ENCODE data around the gene IKZF3.
"Not testable (repeated sequence)": the region's sequence is repeated elsewhere in the genome, so short reads cannot be mapped to it uniquely, and the experiment has no call there.

The IKZF3 gene

GRCh38 chr17:39855911-39856649 lies 8.0 kb downstream of the IKZF3 start:
- DNase-seq = not testable (repeated sequence)

DNA sequence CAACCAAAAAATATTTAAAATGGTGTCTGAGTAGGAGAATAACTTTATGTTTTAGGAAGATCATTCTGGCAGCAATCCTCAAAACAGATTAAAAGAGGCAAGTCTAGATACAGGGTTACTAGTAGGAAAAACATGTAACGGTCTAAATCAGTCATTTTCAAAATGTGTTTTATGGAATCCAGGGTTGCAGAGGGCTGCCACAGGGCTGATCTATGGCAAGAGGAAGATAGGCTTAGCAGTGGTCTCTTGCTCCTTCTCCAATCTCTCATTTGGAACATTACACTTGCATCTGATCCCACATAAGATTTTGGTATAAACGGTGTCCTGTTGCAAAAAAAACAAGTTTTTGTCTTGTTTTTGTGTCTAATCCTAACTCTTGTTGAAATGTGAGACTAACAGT lies 9.2 kb downstream of the IKZF3 start:
- DNase-seq = no peak

DNA sequence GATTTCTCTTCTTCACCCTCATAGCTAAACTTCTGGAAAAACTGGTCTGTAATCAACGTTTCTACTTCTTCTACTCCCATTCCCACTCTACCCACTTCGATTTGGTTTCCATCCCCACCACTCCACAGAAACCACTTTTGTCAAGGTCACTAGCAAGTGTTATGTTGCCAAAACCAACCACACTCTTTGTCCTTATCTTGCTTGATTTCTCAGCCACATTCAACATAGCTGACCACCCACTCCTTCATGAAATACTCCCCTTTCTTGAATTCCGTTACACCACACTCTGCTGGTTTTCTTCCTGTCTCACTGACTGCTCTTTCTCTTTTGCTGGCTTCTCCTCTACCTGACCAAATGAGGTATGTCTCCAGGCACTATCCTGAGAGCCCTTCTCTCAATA lies 11.9 kb downstream of the IKZF3 start:
- DNase-seq = no peak

GRCh38 chr17:39850186-39850585 lies 13.9 kb downstream of the IKZF3 start:
- DNase-seq = not testable (repeated sequence)

- no peak for DNase-seq
Measured at GRCh38 chr17:39848600-39848999, 15.5 kb downstream of the IKZF3 start.

DNA sequence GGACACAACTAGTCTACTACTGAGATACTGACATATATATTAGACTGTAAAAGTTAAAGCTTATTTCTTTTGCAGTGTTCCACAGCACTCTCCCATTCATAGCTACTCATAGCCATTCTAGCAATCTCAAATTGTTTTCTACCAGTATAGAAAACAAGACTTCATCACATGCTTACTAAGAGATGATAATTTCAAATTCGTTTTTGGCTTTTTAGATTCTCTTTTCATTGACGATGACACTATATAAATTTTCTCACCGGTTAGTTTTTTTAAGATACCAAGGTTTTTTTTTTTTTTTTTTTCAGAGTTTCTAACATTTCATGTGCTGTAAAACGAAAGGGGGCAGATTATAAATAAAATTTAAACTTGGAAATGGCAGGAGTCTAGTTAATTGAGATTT lies 17.9 kb downstream of the IKZF3 start:
- DNase-seq = no peak

GRCh38 chr17:39845052-39845846 lies 18.9 kb downstream of the IKZF3 start:
- no peak for DNase-seq

DNA sequence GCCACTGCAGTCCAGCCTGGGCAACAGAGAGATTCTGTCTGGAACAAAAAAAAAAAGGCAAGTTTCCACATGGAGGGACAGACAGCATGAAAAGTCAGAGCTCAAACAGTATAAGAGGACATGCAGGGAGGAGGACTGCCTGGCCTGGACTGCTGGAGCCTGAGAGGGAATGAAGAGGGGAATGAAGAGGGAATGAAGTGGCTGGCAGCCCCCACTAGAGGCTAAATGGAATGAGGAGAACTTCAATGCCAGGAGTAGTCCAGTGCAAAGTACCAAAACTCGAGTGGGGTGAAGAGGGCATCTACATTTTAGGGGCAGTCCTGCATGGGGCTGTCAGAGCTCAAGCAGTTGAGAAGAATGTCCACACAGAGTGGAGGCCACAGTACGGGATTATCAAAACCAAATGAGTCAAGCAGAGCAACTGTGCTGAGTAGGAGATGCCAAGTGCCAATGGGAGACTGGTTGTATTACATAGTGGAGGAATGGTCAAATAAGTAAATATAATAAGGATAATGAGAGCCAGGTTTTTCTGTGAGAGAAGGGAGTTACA lies 22.9 kb downstream of the IKZF3 start:
- DNase-seq = no peak

DNA sequence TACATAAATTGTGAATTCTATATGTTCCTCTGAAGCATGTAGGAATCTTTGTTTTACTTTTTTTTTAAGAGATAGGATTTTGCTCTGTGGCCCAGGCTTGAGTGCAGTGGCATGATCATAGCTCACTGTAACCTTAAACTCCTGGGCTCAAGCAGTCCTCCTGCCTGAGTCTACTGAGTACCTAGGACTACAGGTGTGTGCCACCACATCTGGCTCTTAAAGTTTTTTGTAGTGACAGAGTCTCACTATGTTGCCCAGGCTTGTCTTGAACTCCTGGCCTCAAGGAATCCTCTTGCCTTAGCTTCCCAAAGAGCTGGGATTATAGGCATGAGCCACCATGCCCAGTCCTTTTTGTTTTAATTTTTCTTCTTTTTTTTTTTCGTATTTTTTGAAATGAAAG lies 25.3 kb downstream of the IKZF3 start:
- DNase-seq = no peak

DNA sequence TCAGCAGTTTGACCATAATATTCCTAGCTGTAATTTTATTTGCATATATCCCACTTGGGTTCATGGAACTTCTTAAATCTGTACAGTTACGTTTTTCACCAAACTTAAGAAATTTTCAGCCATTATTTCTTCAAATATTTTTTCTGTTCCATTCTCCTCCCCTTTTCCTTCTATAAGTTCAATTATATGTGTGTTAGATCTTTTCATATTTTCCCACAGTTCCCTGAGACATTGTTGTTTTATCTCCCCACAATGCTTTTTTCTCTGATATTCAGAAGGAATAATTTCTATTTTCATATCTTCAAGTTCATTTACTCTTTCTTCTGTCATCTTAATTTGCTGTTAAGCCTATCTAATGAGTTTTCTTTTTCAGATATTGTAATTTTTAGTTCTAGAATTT lies 26.1 kb downstream of the IKZF3 start:
- no peak for DNase-seq

- no peak for DNase-seq
Measured at GRCh38 chr17:39836117-39836516, 28.0 kb downstream of the IKZF3 start.

DNA sequence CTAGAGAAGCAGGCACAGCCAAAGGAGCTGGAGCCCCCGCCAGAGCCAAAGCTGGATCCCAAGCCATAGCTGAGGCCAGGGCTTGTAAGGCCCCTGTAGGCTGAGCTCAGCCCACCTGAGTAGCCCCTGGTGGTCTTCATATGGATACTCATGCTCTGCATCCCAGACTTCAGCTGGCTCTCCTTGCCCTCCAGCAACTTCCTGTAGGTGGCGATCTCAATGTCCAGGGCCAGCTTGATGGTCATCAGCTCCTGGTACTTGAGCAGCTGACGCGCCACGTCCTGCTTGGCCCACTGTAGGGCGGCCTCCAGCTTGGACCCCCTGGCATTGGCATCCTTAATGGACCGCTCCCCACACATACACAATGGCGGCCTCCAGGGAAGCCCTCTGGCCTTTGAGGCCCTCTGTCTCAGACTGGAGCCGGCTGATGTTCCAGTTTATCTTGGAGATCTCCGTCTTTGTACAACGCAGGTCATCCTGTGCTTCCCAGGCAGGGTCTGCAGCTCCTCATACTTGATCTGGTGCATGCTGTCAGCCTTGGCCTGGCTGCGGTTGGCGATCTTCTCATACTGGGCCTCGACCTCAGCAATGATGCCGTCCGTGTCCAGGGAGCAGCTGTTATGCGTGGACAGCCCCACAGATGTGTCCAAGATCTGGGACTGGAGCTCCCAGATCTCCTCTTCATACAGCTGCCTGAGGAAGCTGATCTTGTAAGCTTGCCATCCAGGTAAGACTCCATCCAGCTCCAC lies 28.9 kb downstream of the IKZF3 start:
- DNase-seq = no peak

GRCh38 chr17:39834017-39834416 lies 30.1 kb downstream of the IKZF3 start:
- DNase-seq = no peak

- no peak for DNase-seq
Measured at GRCh38 chr17:39831588-39831987, 32.5 kb downstream of the IKZF3 start.

- DNase-seq = no peak
Measured at GRCh38 chr17:39828443-39828842, 35.7 kb downstream of the IKZF3 start.

DNA sequence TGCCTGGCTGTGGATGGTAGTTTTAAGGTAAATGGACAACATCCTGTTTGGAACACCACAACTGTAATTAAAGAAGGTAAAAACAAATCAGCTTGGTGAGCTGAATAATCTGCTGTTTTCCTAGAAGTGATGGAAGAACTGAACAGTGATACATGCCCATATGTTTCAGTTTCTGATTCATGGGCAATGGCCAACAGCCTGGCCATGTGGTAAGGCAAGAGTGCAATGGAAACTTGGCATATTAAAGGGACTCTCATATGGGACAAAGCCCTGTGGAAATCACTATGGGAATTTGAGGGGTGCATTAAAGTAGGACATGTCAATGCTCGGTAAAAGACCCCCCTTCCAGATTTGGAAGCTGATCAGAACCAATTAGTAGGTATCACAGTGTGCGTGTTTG lies 37.8 kb downstream of the IKZF3 start:
- DNase-seq = no peak

DNA sequence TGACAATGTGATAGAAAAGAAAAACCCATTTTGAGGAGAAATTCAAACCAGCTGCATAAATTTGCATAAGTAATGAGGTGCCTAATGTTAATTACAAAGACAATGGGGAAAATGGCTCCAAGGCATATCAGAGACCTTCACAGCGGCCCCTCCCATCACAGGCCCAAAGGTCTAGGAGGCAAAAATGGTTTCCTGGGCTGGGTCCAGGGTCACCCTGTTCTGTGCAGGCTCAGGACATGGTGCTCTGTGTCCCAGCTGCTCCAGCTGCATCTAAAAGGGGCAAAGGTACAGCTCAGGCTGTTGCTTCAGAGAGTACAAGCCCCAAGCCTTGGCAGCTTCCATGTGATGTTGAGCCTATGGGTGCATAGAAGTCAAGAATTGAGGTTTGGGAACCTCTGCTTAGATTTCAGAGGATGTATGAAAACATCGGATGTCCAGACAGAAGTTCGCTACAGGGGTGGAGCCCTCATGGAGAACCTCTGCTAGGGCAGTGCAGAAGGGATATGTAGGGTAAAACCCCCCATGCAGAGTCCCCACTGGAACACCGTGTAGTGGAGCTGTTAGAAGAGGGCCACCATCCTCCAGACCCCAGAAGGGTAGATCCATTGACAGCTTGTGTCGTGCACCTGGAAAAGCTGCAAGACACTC lies 40.6 kb downstream of the IKZF3 start:
- no peak for DNase-seq

DNA sequence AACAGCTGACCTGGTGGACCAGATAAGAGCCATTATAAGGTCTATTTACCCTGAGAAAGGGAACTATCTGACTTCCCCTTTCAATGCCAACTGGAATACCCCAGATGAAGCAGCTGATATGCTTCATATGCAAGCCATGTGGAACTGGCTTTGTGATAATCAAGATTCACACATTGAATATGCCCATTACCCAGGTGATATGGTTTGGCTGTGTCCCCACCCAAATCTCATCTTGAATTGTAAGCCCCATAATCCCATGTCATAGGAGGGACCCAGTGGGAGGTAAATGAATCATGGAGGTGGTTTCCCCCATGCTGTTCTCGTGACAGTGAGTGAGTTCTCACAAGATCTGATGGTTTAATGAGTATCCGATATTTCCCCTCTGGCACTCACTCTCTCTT lies 42.1 kb downstream of the IKZF3 start:
- DNase-seq = peak in 1 of 2 experiments; percentile 36

GRCh38 chr17:39820987-39821386 lies 43.1 kb downstream of the IKZF3 start:
- no peak for DNase-seq

DNA sequence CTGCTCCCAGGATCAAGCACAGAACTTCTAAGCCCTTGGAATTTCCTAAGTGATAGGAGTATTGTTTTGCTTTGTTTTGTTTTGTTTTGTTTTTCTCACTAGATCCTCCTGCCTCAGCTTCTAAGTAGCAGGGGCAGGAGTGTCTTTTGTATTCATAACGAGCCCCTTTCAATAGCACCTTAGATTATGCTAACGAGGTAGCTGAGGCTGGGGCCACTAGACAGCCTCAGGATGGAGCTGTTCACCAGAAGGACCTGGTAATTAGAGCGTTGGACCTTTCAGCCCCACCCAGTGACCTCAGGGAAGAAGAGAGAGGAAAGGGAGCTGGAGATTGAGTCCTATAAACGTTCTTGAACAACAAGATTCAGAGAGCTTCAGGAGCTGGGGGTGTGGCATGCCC lies 43.6 kb downstream of the IKZF3 start:
- no peak for DNase-seq

- DNase-seq = no peak
Measured at GRCh38 chr17:39818358-39819000, 45.6 kb downstream of the IKZF3 start.

DNA sequence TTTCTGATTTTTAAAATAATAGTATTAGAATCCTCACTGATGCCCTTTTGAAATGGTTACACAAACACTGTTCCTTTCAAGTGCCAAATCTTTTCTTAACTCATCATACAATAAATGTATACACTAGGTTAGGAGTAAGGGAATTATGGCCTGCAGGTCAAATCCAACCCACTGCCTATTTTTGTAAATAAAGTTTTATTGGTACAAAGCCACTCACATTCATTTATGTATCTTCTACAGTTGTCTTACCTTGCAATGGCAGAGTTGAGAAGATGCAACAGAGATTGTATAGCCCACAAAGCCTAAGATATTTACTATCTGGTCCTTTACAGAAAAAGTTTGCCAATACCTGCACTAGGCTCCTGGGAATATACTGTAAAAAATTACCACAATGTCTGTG lies 47.8 kb downstream of the IKZF3 start:
- DNase-seq = no peak
